Kidney epithelial cell (primary cell): ENCODE results near the gene SPARC. TPM values are rescaled to one million over a fixed set of nuclear protein-coding genes. Genes with fewer than 3 reads are reported as not detected.
A peak's percentile ranks its signal among the peaks of the same experiment; 100 is the strongest.
"Not testable (repeated sequence)": the region's sequence is repeated elsewhere in the genome, so short reads cannot be mapped to it uniquely, and the experiment has no call there.

Experiments used
- DNase-seq: peaks from one replicate; pipeline ENCODE4 v3.0.0-alpha.2; 2010; ENCODE audit warnings: low read depth
- H3K27me3 ChIP-seq: 2 replicates; pipeline ENCODE4 v1.6.0; 2011; ENCODE audit warnings: low read length; ENCODE audit not compliant: control insufficient read depth, insufficient read depth
- H3K36me3 ChIP-seq: 2 replicates; pipeline ENCODE4 v1.5.1; 2011; ENCODE audit warnings: low read length; ENCODE audit not compliant: control insufficient read depth, insufficient read depth
- H3K4me3 ChIP-seq: 2 replicates; pipeline ENCODE4 v1.5.1; 2011; ENCODE audit warnings: low read depth, mild to moderate bottlenecking, control low read depth, low read length
- total RNA-seq: library from RNA; depleted of rRNA; stranded (reverse); fragments of >200 nt; gene quantifications from 2 replicates; pipeline ENCODE4 v1.2.3, GENCODE V29; 2015
- TF ChIP-seq, protein P1 (sequence below): IDR thresholded peaks from 2 replicates; pipeline ENCODE4 v1.5.1; 2011; ENCODE audit warnings: mild to moderate bottlenecking, moderate library complexity, low read length, control low read depth, inconsistent platforms; ENCODE audit not compliant: insufficient read depth, poor library complexity, severe bottlenecking

Gene SPARC
- total RNA-seq, 1 donor from 2014 or later: 139 TPM

- Histone ChIP-seq H3K27me3 (no peaks in the 10 kb centered on the region), H3K4me3 (peak overlapping the region; percentile 88)
Measured at GRCh38 chr5:151684690-151685361, 1.9 kb downstream of the SPARC start.

GRCh38 chr5:151683986-151684588 is 2.6 kb downstream of the SPARC start:
- peak overlapping the region; percentile 88 for H3K4me3 ChIP-seq
- TF ChIP-seq, protein P1, sequence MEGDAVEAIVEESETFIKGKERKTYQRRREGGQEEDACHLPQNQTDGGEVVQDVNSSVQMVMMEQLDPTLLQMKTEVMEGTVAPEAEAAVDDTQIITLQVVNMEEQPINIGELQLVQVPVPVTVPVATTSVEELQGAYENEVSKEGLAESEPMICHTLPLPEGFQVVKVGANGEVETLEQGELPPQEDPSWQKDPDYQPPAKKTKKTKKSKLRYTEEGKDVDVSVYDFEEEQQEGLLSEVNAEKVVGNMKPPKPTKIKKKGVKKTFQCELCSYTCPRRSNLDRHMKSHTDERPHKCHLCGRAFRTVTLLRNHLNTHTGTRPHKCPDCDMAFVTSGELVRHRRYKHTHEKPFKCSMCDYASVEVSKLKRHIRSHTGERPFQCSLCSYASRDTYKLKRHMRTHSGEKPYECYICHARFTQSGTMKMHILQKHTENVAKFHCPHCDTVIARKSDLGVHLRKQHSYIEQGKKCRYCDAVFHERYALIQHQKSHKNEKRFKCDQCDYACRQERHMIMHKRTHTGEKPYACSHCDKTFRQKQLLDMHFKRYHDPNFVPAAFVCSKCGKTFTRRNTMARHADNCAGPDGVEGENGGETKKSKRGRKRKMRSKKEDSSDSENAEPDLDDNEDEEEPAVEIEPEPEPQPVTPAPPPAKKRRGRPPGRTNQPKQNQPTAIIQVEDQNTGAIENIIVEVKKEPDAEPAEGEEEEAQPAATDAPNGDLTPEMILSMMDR: no peak
- DNase-seq: no peak
- H3K36me3 ChIP-seq: peaks cover 2% of the 10 kb centered on the region
- no peaks in the 10 kb centered on the region for H3K27me3 ChIP-seq

More at GRCh38 chr5:151684690-151685361, 1.9 kb downstream of the SPARC start:
- peak; percentile 83 for DNase-seq
- H3K36me3 ChIP-seq: peaks cover 2% of the 10 kb centered on the region
- TF ChIP-seq, protein P1: peak; percentile 21

- H3K27me3 ChIP-seq: no peaks in the 10 kb centered on the region
- H3K4me3 ChIP-seq: no peak overlapping the region
- no peak for DNase-seq
- peaks cover 2% of the 10 kb centered on the region for H3K36me3 ChIP-seq
- TF ChIP-seq, protein P1: no peak
Measured at GRCh38 chr5:151683444-151683843, 3.3 kb downstream of the SPARC start.

GRCh38 chr5:151682751-151683331 is 3.9 kb downstream of the SPARC start:
- no peak for DNase-seq
- TF ChIP-seq, protein P1: no peak
- H3K36me3 ChIP-seq: peaks cover 2% of the 10 kb centered on the region
- no peak overlapping the region for H3K4me3 ChIP-seq
- H3K27me3 ChIP-seq: no peaks in the 10 kb centered on the region

- peaks cover 2% of the 10 kb centered on the region for H3K36me3 ChIP-seq
- no peak for DNase-seq
- no peak overlapping the region for H3K4me3 ChIP-seq
- H3K27me3 ChIP-seq: no peaks in the 10 kb centered on the region
- TF ChIP-seq, protein P1: no peak
Measured at GRCh38 chr5:151682240-151682639, 4.5 kb downstream of the SPARC start.

GRCh38 chr5:151680944-151681427 is 5.7 kb downstream of the SPARC start:
- Histone ChIP-seq H3K4me3 (no peak overlapping the region), H3K27me3 (no peaks in the 10 kb centered on the region), H3K36me3 (peaks cover 2% of the 10 kb centered on the region)
- TF ChIP-seq, protein P1: no peak
- no peak for DNase-seq

DNA sequence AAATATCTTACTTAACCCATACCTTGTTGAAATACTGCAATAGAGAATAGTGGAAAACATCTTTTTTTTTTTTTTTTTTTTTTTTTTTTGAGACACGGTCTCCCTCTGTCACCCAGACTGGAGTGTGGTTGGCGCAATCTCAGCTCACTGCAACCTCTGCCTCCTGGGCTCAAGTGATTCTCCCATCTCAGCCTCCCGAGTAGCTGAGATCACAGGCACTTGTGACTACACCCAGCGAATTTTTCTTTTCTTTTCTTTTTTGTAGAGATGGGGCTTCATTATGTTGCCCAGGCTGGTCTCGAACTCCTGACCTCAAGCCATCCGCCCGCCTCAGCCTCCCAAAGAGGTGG is 6.6 kb downstream of the SPARC start:
- not testable (repeated sequence) for H3K36me3 ChIP-seq, H3K27me3 ChIP-seq, H3K4me3 ChIP-seq, DNase-seq
